ENCODE measurements around the gene GTPBP10.

GTPBP10 gene

GRCh38 chr7:90383861-90384260, 37.3 kb downstream of the GTPBP10 start:
- peak; percentile 69 for DNase-seq

- DNase-seq: peak; percentile 56
These were observed 37.9 kb downstream of the GTPBP10 start for GRCh38 chr7:90384433-90384832.

GRCh38 chr7:90387470-90388240, 41.1 kb downstream of the GTPBP10 start:
- no peak for DNase-seq

- DNase-seq: no peak
These were observed 44.4 kb downstream of the GTPBP10 start for GRCh38 chr7:90390926-90391325.

- no peak for DNase-seq
These were observed 45.0 kb downstream of the GTPBP10 start for GRCh38 chr7:90391488-90391887.

GRCh38 chr7:90396420-90396819, 49.9 kb downstream of the GTPBP10 start:
- DNase-seq: no peak

GRCh38 chr7:90401989-90402388, 55.5 kb downstream of the GTPBP10 start:
- DNase-seq: no peak

- no peak for DNase-seq
These were observed 56.3 kb downstream of the GTPBP10 start for GRCh38 chr7:90402785-90403173.

GRCh38 chr7:90403174-90404113, 56.9 kb downstream of the GTPBP10 start, which contains the start of gene CLDN12:
Gene CLDN12 (plus strand): TSS chr7:90403461. CDS start chr7:90412677, 9,216 bp downstream.
- peak; percentile 95 for DNase-seq

- DNase-seq: peak; percentile 19
These were observed 58.3 kb downstream of the GTPBP10 start for GRCh38 chr7:90404777-90405176.

GRCh38 chr7:90407484-90407821, 60.9 kb downstream of the GTPBP10 start:
- DNase-seq: no peak

GRCh38 chr7:90408142-90408541, 61.6 kb downstream of the GTPBP10 start:
- DNase-seq: no peak

- DNase-seq: no peak
These were observed 63.2 kb downstream of the GTPBP10 start for GRCh38 chr7:90409667-90410066.

GRCh38 chr7:90411510-90411909, 65.0 kb downstream of the GTPBP10 start:
- DNase-seq: peak; percentile 12

GRCh38 chr7:90412458-90413184, 66.1 kb downstream of the GTPBP10 start:
- peak; percentile 19 for DNase-seq

- DNase-seq: no peak
These were observed 66.6 kb downstream of the GTPBP10 start for GRCh38 chr7:90413185-90413528.

GRCh38 chr7:90421651-90422050, 75.1 kb downstream of the GTPBP10 start:
- no peak for DNase-seq

- no peak for DNase-seq
These were observed 78.2 kb downstream of the GTPBP10 start for GRCh38 chr7:90424720-90425119.

GRCh38 chr7:90425376-90425775, 78.9 kb downstream of the GTPBP10 start:
- no peak for DNase-seq

- no peak for DNase-seq
These were observed 84.3 kb downstream of the GTPBP10 start for GRCh38 chr7:90430614-90431460.

- no peak for DNase-seq
These were observed 86.2 kb downstream of the GTPBP10 start for GRCh38 chr7:90432752-90433151.

- no peak for DNase-seq
These were observed 86.7 kb downstream of the GTPBP10 start for GRCh38 chr7:90433221-90433620.

All from EL (cell line).